Measurements from ENCODE around the gene ACBD3. TPM values are rescaled to one million over a fixed set of nuclear protein-coding genes. Genes with fewer than 3 reads are reported as not detected.

Gene ACBD3
- total and polyA plus RNA-seq, 8 donors: 40.7 to 56.9 (median 53.3) TPM

- DNase-seq (no peak), ATAC-seq (peak; percentile 62)
- Histone ChIP-seq H3K4me3 (no peak overlapping the region), H3K9me3 (no peaks in the 10 kb centered on the region), H3K4me1 (peaks cover 4 to 24% of the 10 kb centered on the region in 2 donors), H3K36me3 (no peaks in the 10 kb centered on the region), H3K27ac (peak overlapping the region; percentile 33 to 48), H3K27me3 (no peaks in the 10 kb centered on the region)
- intact Hi-C loops (cut with DNase I): no loop called here
- TF ChIP-seq, protein P1, sequence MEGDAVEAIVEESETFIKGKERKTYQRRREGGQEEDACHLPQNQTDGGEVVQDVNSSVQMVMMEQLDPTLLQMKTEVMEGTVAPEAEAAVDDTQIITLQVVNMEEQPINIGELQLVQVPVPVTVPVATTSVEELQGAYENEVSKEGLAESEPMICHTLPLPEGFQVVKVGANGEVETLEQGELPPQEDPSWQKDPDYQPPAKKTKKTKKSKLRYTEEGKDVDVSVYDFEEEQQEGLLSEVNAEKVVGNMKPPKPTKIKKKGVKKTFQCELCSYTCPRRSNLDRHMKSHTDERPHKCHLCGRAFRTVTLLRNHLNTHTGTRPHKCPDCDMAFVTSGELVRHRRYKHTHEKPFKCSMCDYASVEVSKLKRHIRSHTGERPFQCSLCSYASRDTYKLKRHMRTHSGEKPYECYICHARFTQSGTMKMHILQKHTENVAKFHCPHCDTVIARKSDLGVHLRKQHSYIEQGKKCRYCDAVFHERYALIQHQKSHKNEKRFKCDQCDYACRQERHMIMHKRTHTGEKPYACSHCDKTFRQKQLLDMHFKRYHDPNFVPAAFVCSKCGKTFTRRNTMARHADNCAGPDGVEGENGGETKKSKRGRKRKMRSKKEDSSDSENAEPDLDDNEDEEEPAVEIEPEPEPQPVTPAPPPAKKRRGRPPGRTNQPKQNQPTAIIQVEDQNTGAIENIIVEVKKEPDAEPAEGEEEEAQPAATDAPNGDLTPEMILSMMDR (IDR thresholded peaks at IDR 0.05): no peak
Observed at GRCh38 chr1:226132728-226133503, 53.6 kb downstream of the ACBD3 start.

- Histone ChIP-seq H3K4me1 (peaks cover 4 to 33% of the 10 kb centered on the region in 2 donors), H3K4me3 (no peak overlapping the region), H3K36me3 (no peaks in the 10 kb centered on the region), H3K9me3 (no peaks in the 10 kb centered on the region), H3K27ac (no peak overlapping the region), H3K27me3 (no peaks in the 10 kb centered on the region)
- TF ChIP-seq, protein P1 (IDR thresholded peaks at IDR 0.05): no peak
- DNase-seq (no peak), ATAC-seq (no peak)
- intact Hi-C loops (cut with DNase I): no loop called here
Observed at GRCh38 chr1:226131639-226132038, 54.9 kb downstream of the ACBD3 start.

DNA sequence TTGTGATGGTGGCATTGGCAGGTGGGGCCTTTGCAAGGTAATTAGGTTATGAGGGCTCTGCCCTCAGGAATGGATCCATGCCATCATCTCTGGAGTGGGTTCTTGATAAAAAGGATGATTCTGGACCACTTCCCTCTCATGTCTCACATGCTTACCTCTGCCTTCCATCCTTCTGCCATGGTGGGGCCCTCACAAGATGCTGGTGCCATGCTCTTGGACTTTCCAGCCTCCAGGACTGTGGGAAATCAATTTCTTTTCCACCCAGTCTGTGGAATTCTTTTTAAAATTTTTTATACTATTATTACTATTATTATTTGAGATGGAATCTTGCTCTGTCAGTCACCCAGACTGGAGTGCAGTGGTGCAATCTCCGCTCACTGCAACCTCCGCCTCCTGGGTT is 57.3 kb downstream of the ACBD3 start:
- ATAC-seq (no peak), DNase-seq (no peak)
- TF ChIP-seq, protein P1 (IDR thresholded peaks at IDR 0.05): no peak
- no peaks in the 10 kb centered on the region for H3K36me3 ChIP-seq
- no peak overlapping the region for H3K27ac ChIP-seq
- H3K4me3 ChIP-seq: no peak overlapping the region
- H3K4me1 ChIP-seq: peaks cover 0 to 22% of the 10 kb centered on the region in 2 donors
- no peaks in the 10 kb centered on the region for H3K27me3 ChIP-seq
- intact Hi-C loops (cut with DNase I): loop anchor here in 1 of 2 donors (5.0 to 10.0 kb wide), 2 partner anchors 68 to 206 kb away; no protein-coding TSS in a partner anchor
- no peaks in the 10 kb centered on the region for H3K9me3 ChIP-seq

- TF ChIP-seq, protein P1 (IDR thresholded peaks at IDR 0.05): no peak
- H3K27me3 ChIP-seq: no peaks in the 10 kb centered on the region
- H3K4me3 ChIP-seq: peak overlapping the region in 1 of 2 donors; percentile 9
- H3K4me1 ChIP-seq: peaks cover 0 to 25% of the 10 kb centered on the region in 2 donors
- peak overlapping the region; percentile 65 to 74 for H3K27ac ChIP-seq
- no peaks in the 10 kb centered on the region for H3K9me3 ChIP-seq
- no peaks in the 10 kb centered on the region for H3K36me3 ChIP-seq
- peak in 3 of 4 donors; percentile 51 to 67 (median 54) for DNase-seq
- intact Hi-C loops (cut with DNase I): loop anchor here in 1 of 2 donors (5.0 to 10.0 kb wide), 2 partner anchors 69 to 206 kb away; no protein-coding TSS in a partner anchor
- ATAC-seq: peak; percentile 56
Observed at GRCh38 chr1:226128487-226129075, 58.0 kb downstream of the ACBD3 start.
